H9 (cell line): ENCODE measurements around the gene GABRB1. TPM values are rescaled to one million over a fixed set of nuclear protein-coding genes. Genes with fewer than 3 reads are reported as not detected.

Experiments
- DNase-seq: peaks from one replicate; pipeline ENCODE4 v3.0.0-alpha.2; 2017
- H2AFZ ChIP-seq: one replicate; pipeline ENCODE4 v1.6.1; 2013; ENCODE audit warnings: mild to moderate bottlenecking, low read length, control low read depth, moderate library complexity
- H2AK5ac ChIP-seq: 2 replicates; pipeline ENCODE4 v1.6.1; 2013; ENCODE audit warnings: low read length, control low read depth, mixed read lengths; ENCODE audit not compliant: insufficient read length
- H2BK120ac ChIP-seq: one replicate; pipeline ENCODE4 v1.6.1; 2013; ENCODE audit warnings: low read depth, mild to moderate bottlenecking, low read length, control low read depth, inconsistent platforms; ENCODE audit not compliant: poor library complexity, severe bottlenecking
- H2BK12ac ChIP-seq: 2 replicates; pipeline ENCODE4 v1.6.1; 2013; ENCODE audit warnings: low read length, control low read depth, mixed read lengths, low read depth; ENCODE audit not compliant: insufficient read length
- H2BK15ac ChIP-seq: 2 replicates; pipeline ENCODE4 v1.6.1; 2013; ENCODE audit warnings: low read depth, low read length, control low read depth
- H2BK20ac ChIP-seq: one replicate; pipeline ENCODE4 v1.6.1; 2013; ENCODE audit warnings: low read depth, mild to moderate bottlenecking, low read length, control low read depth, inconsistent platforms; ENCODE audit not compliant: poor library complexity, severe bottlenecking
- H2BK5ac ChIP-seq: 2 replicates; pipeline ENCODE4 v1.6.1; 2013; ENCODE audit warnings: low read length, control low read depth, mixed read lengths; ENCODE audit not compliant: insufficient read length
- H3K14ac ChIP-seq: 2 replicates; pipeline ENCODE4 v1.6.1; 2013; ENCODE audit warnings: low read length, control low read depth; ENCODE audit not compliant: insufficient read depth
- H3K18ac ChIP-seq: 2 replicates; pipeline ENCODE4 v1.6.1; 2013; ENCODE audit warnings: low read depth, mild to moderate bottlenecking, mixed read lengths, low read length, control low read depth; ENCODE audit not compliant: insufficient read length
- H3K23ac ChIP-seq: 2 replicates; pipeline ENCODE4 v1.6.1; 2013; ENCODE audit warnings: low read length, control low read depth, mixed read lengths, low read depth; ENCODE audit not compliant: insufficient read length
- H3K23me2 ChIP-seq: 2 replicates; pipeline ENCODE4 v1.6.1; 2013; ENCODE audit warnings: low read depth, mild to moderate bottlenecking, mixed read lengths, low read length, control low read depth; ENCODE audit not compliant: insufficient read length, poor library complexity, severe bottlenecking
- H3K27ac ChIP-seq: 2 replicates; pipeline ENCODE4 v1.5.1; 2013; ENCODE audit warnings: low read length, control low read depth, mixed read lengths, low read depth; ENCODE audit not compliant: insufficient read length
- H3K27me3 ChIP-seq: 2 replicates; pipeline ENCODE4 v1.6.1; 2013; ENCODE audit warnings: low read length, control low read depth, inconsistent platforms; ENCODE audit not compliant: insufficient read depth
- H3K4ac ChIP-seq: 2 replicates; pipeline ENCODE4 v1.6.1; 2013; ENCODE audit warnings: low read depth, mild to moderate bottlenecking, control low read depth, inconsistent platforms, low read length, moderate library complexity
- H3K4me1 ChIP-seq: 2 replicates; pipeline ENCODE4 v1.6.1; 2013; ENCODE audit warnings: low read length, control low read depth, inconsistent platforms; ENCODE audit not compliant: insufficient read depth
- H3K4me2 ChIP-seq: 2 replicates; pipeline ENCODE4 v1.6.1; 2013; ENCODE audit warnings: low read length, control low read depth, mixed read lengths; ENCODE audit not compliant: insufficient read length, insufficient read depth
- H3K56ac ChIP-seq: 2 replicates; pipeline ENCODE4 v1.6.1; 2013; ENCODE audit warnings: low read depth, mild to moderate bottlenecking, mixed read lengths, low read length, control low read depth; ENCODE audit not compliant: insufficient read length
- H3K79me1 ChIP-seq: 2 replicates; pipeline ENCODE4 v1.6.1; 2013; ENCODE audit warnings: low read depth, mild to moderate bottlenecking, moderate library complexity, low read length, control low read depth, inconsistent platforms; ENCODE audit not compliant: insufficient read depth, poor library complexity, severe bottlenecking
- H3K79me2 ChIP-seq: 2 replicates; pipeline ENCODE4 v1.6.1; 2013; ENCODE audit warnings: low read length, control low read depth, inconsistent platforms; ENCODE audit not compliant: insufficient read depth
- H3K9ac ChIP-seq: 2 replicates; pipeline ENCODE4 v1.6.1; 2013; ENCODE audit warnings: low read length, control low read depth, mixed read lengths; ENCODE audit not compliant: insufficient read length; ENCODE audit errors: extremely low read depth
- H3K9me3 ChIP-seq: one replicate; pipeline ENCODE4 v1.6.1; 2013; ENCODE audit warnings: low read depth, low read length, inconsistent platforms; ENCODE audit not compliant: control insufficient read depth
- H3T11ph ChIP-seq: one replicate; pipeline ENCODE4 v1.6.1; 2013; ENCODE audit warnings: mild to moderate bottlenecking, low read length, control low read depth, inconsistent platforms
- H4K20me1 ChIP-seq: one replicate; pipeline ENCODE4 v1.6.1; 2013; ENCODE audit not compliant: control insufficient read depth, insufficient read length, insufficient read depth
- H4K5ac ChIP-seq: 2 replicates; pipeline ENCODE4 v1.6.1; 2013; ENCODE audit warnings: low read depth, mild to moderate bottlenecking, mixed read lengths, low read length, control low read depth; ENCODE audit not compliant: insufficient read length
- H4K8ac ChIP-seq: replicated peaks from 2 replicates; pipeline ENCODE4 v1.6.1; 2013; ENCODE audit warnings: low read length, control low read depth, mixed read lengths, low read depth; ENCODE audit not compliant: insufficient read length
- H4K91ac ChIP-seq: 2 replicates; pipeline ENCODE4 v1.6.1; 2013; ENCODE audit warnings: low read depth, mild to moderate bottlenecking, moderate library complexity, mixed read lengths, low read length, control low read depth; ENCODE audit not compliant: insufficient read length
- H3K27ac Mint-ChIP-seq, 3 experiments: 2 replicates in 2 of 3; 3 replicates in 1 of 3; pipeline ENCODE4 v1.8.0; 2020 to 2021; ENCODE audit warnings: mixed read lengths in 3 of 3, mild to moderate bottlenecking in 1 of 3, moderate library complexity in 1 of 3
- H3K27me3 Mint-ChIP-seq: 2 replicates; pipeline ENCODE4 v1.8.0; 2021; ENCODE audit warnings: low read depth, mild to moderate bottlenecking, moderate library complexity, mixed read lengths
- H3K36me3 Mint-ChIP-seq, 3 experiments: 2 replicates in 2 of 3; 3 replicates in 1 of 3; pipeline ENCODE4 v1.8.0; 2020 to 2021; ENCODE audit warnings: low read depth in 3 of 3, mixed read lengths in 3 of 3; ENCODE audit not compliant: insufficient read depth in 1 of 3
- H3K4me1 Mint-ChIP-seq, 2 experiments: 2 replicates each; pipeline ENCODE4 v1.8.0; 2020; ENCODE audit warnings: mixed read lengths in 2 of 2
- H3K4me3 Mint-ChIP-seq, 2 experiments: 2 replicates in 1 of 2; 3 replicates in 1 of 2; pipeline ENCODE4 v1.8.0; 2020 to 2021; ENCODE audit warnings: mild to moderate bottlenecking in 2 of 2, mixed read lengths in 2 of 2, moderate library complexity in 1 of 2
- H3K9me3 Mint-ChIP-seq, 2 experiments: 2 replicates in 1 of 2; 3 replicates in 1 of 2; pipeline ENCODE4 v1.8.0; 2020; ENCODE audit warnings: mild to moderate bottlenecking in 2 of 2, mixed read lengths in 2 of 2, moderate library complexity in 1 of 2
- CTCF ChIP-seq: fragments of 200-600 bp; sonication (generic); conservative IDR thresholded peaks from 3 replicates; pipeline ENCODE4 v1.8.0; 2021; ENCODE audit warnings: antibody characterized with exemption, mild to moderate bottlenecking
- WGBS: extraction: QIAGEN DNeasy Blood & Tissue Kit; methylation state at CpG from one replicate; pipeline ENCODE4 v1.1.7; 2013; ENCODE audit warnings: missing lambda C conversion rate, low lambda C conversion rate, mixed read lengths; ENCODE audit not compliant: insufficient read length; ENCODE audit errors: extremely low coverage; 5-methylcytosine and 5-hydroxymethylcytosine counted together
- total RNA-seq: library from RNA; stranded (reverse); gene quantifications from 2 replicates; pipeline ENCODE4 v1.2.1, GENCODE V29; 2021

The GABRB1 gene
- total RNA-seq, 1 experiment from 2014 or later: 0.39 TPM

- Histone ChIP-seq H4K91ac (no peak overlapping the region), H3K56ac (no peak overlapping the region), H2AFZ (no peak overlapping the region), H2BK15ac (no peak overlapping the region), H3K18ac (no peak overlapping the region), H3K9me3 (no peaks in the 10 kb centered on the region), H3K27ac (no peak overlapping the region), H3K79me1 (no peaks in the 10 kb centered on the region), H2BK120ac (no peak overlapping the region), H3K4me1 (no peaks in the 10 kb centered on the region), H3K79me2 (no peaks in the 10 kb centered on the region), H3K23me2 (no peaks in the 10 kb centered on the region), H3T11ph (no peak overlapping the region), H3K9ac (no peak overlapping the region), H3K4me2 (no peak overlapping the region), H3K14ac (no peak overlapping the region), H4K8ac (no peak overlapping the region), H2BK20ac (no peak overlapping the region), H3K27me3 (no peaks in the 10 kb centered on the region), H2BK12ac (no peak overlapping the region), H4K5ac (no peak overlapping the region), H3K4ac (no peak overlapping the region), H2BK5ac (no peak overlapping the region), H3K23ac (no peak overlapping the region), H4K20me1 (no peaks in the 10 kb centered on the region), H2AK5ac (no peak overlapping the region)
- DNase-seq: no peak
- Mint-ChIP-seq H3K27me3 (peaks cover 2% of the 10 kb centered on the region; the same call in 1 of the 2 replicates), H3K9me3 (no peaks in the 10 kb centered on the region), H3K27ac (no peak overlapping the region), H3K4me1 (no peaks in the 10 kb centered on the region), H3K36me3 (no peaks in the 10 kb centered on the region), H3K4me3 (no peak overlapping the region)
- WGBS: no CpG with 5 or more reads among the region's 2 CpGs
- no peak for TF ChIP-seq CTCF
These were observed 351.5 kb downstream of the GABRB1 start for GRCh38 chr4:47382846-47383360.
